A549 (cell line): ENCODE data around the gene IGF2BP1. TPM values are rescaled to one million over a fixed set of nuclear protein-coding genes. Genes with fewer than 3 reads are reported as not detected.

Source experiments
- ATAC-seq, 2 experiments: fragments of 200-7000 bp in 1 of 2; fragments of >200 bp in 1 of 2; cut with Nextera tagmentation in 1 of 2; cut with Tn5 transposase in 1 of 2; 3 replicates each; pipeline versions ENCODE4 v1.8.0 to v1.9.1; 2018 to 2020; ENCODE audit warnings: mild to moderate bottlenecking in 1 of 2, moderate library complexity in 1 of 2
- CTCF ChIA-PET: fragments of 300-600 bp; sonication (Branson Sonifier 250); formaldehyde crosslinking; extraction: SDS; loops from one replicate; lab custom pipeline; 2021; ENCODE audit warnings: antibody characterized with exemption, inconsistent platforms; lab: Yijun Ruan, JAX
- POLR2A ChIA-PET: fragments of 350-600 bp; formaldehyde crosslinking; extraction: SDS; loops from one replicate; lab custom pipeline; 2021; ENCODE audit warnings: antibody characterized with exemption, inconsistent platforms; lab: Yijun Ruan, JAX
- DNase-seq, 2 experiments: peaks; one replicate each; pipeline versions ENCODE4 v3.0.0 to v3.0.0-alpha.2; 2011 to 2016; ENCODE audit warnings: low read depth in 1 of 2, low spot score in 1 of 2
- FAIRE-seq: peaks from 2 replicates; lab custom pipeline; 2011; peaks lifted over from hg19 to GRCh38; lab: Jason Lieb, UNC
- H3K27ac ChIP-seq, 2 experiments: fragments of >200 bp; sonication (Bioruptor Twin); formaldehyde crosslinking; 3 replicates each; pipeline ENCODE4 v1.5.1; 2016 to 2017
- H3K4me1 ChIP-seq: fragments of >200 bp; sonication (Bioruptor Twin); formaldehyde crosslinking; 3 replicates; pipeline ENCODE4 v1.6.1; 2016
- H3K4me2 ChIP-seq: fragments of >200 bp; sonication (Bioruptor Twin); formaldehyde crosslinking; 3 replicates; pipeline ENCODE4 v1.6.1; 2016
- H3K4me3 ChIP-seq: fragments of >200 bp; sonication (Bioruptor Twin); formaldehyde crosslinking; 3 replicates; pipeline ENCODE4 v1.5.1; 2016
- H3K9me3 ChIP-seq: fragments of >200 bp; sonication (Bioruptor Twin); formaldehyde crosslinking; 3 replicates; pipeline ENCODE4 v1.6.1; 2016
- BHLHE40 ChIP-seq: IDR thresholded peaks from 2 replicates; pipeline ENCODE4 v1.6.1; 2012; ENCODE audit warnings: low read depth, low read length, inconsistent platforms
- CEBPB ChIP-seq, 2 experiments: fragments of >200 bp in 1 of 2; sonication (Bioruptor Twin) in 1 of 2; formaldehyde crosslinking in 1 of 2; IDR thresholded peaks; 2 replicates each; pipeline ENCODE4 v1.6.1; 2012 to 2016
- CHD2 ChIP-seq: fragments of 150-350 bp; IDR thresholded peaks from 2 replicates; pipeline ENCODE4 v1.6.1; 2014; ENCODE audit warnings: low read length; ENCODE audit not compliant: partially characterized antibody
- EHF ChIP-seq: fragments of 250-450 bp; sonication (Bioruptor Pico); IDR thresholded peaks from 2 replicates; pipeline ENCODE4 v1.5.0; 2020; ENCODE audit warnings: mild to moderate bottlenecking
- EHMT2 ChIP-seq: fragments of 200-600 bp; sonication (generic); IDR thresholded peaks from 2 replicates; pipeline ENCODE4 v1.6.1; 2016; ENCODE audit warnings: antibody characterized with exemption, low read depth, mild to moderate bottlenecking, moderate library complexity
- ESRRA ChIP-seq: fragments of 150-350 bp; IDR thresholded peaks from 2 replicates; pipeline ENCODE4 v1.6.1; 2014; ENCODE audit warnings: mild to moderate bottlenecking, low read length, borderline replicate concordance
- FOSB ChIP-seq: fragments of 250-450 bp; sonication (Bioruptor Pico); IDR thresholded peaks from 2 replicates; pipeline ENCODE4 v1.5.0; 2020; ENCODE audit warnings: mild to moderate bottlenecking, moderate library complexity
- FOSL2 ChIP-seq, 2 experiments: fragments of 450-650 bp in 1 of 2; fragments of >200 bp in 1 of 2; sonication (Bioruptor Twin) in 1 of 2; formaldehyde crosslinking; IDR thresholded peaks; 2 replicates each; pipeline versions ENCODE4 v1.5.0 to v1.6.1; 2016 to 2020; ENCODE audit warnings: mild to moderate bottlenecking in 1 of 2, moderate library complexity in 1 of 2
- FOXS1 ChIP-seq: fragments of 250-450 bp; sonication (Bioruptor Pico); IDR thresholded peaks from 2 replicates; pipeline ENCODE4 v1.5.0; 2020; ENCODE audit warnings: mild to moderate bottlenecking, moderate library complexity
- GATA3 ChIP-seq: IDR thresholded peaks from 2 replicates; pipeline ENCODE4 v1.6.1; 2012; ENCODE audit warnings: borderline replicate concordance
- HEYL ChIP-seq: fragments of 250-450 bp; sonication (Bioruptor Pico); IDR thresholded peaks from 2 replicates; pipeline ENCODE4 v1.8.0; 2021; ENCODE audit warnings: mild to moderate bottlenecking, moderate library complexity
- JUNB ChIP-seq: fragments of >200 bp; sonication (Bioruptor Twin); formaldehyde crosslinking; IDR thresholded peaks from 2 replicates; pipeline ENCODE4 v1.6.1; 2016
- MAZ ChIP-seq: fragments of 150-350 bp; IDR thresholded peaks from 2 replicates; pipeline ENCODE4 v1.6.1; 2014; ENCODE audit warnings: antibody characterized with exemption, low read depth, low read length, borderline replicate concordance
- NR3C1 ChIP-seq: fragments of >200 bp; sonication (Bioruptor Twin); formaldehyde crosslinking; IDR thresholded peaks from 3 replicates; pipeline ENCODE4 v1.6.1; 2017
- PHF8 ChIP-seq: fragments of 200-600 bp; sonication (generic); IDR thresholded peaks from 2 replicates; pipeline ENCODE4 v1.6.1; 2016; ENCODE audit warnings: low read depth, mild to moderate bottlenecking, antibody characterized with exemption, moderate library complexity, borderline replicate concordance
- RCOR1 ChIP-seq: fragments of 150-350 bp; IDR thresholded peaks from 2 replicates; pipeline ENCODE4 v1.6.1; 2014; ENCODE audit warnings: antibody characterized with exemption, low read length, low read depth
- RFX5 ChIP-seq: fragments of 450-650 bp; IDR thresholded peaks from 2 replicates; pipeline ENCODE4 v1.7.1; 2014; ENCODE audit warnings: antibody characterized with exemption, mild to moderate bottlenecking, moderate library complexity
- WGBS: methylation state at CpG from one replicate; pipeline ENCODE4 v1.1.6; 2017; ENCODE audit errors: missing lambda C conversion rate; 5-methylcytosine and 5-hydroxymethylcytosine counted together
- polyA plus RNA-seq, 4 experiments: library from polyadenylated mRNA; depleted of rRNA in 3 of 4; stranded (reverse); fragments of >200 nt; fragmentation: RNase III in 1 of 4; extraction: RNeasy Plus Mini Kit Qiagen cat#74134 plus additional on column Dnase treatment in 1 of 4; gene quantifications; 2 replicates in 3 of 4; 3 replicates in 1 of 4; pipeline ENCODE4 v1.2.3, GENCODE V29; 2011 to 2017
- TF ChIP-seq, protein P1 (sequence below): fragments of 250-450 bp; sonication (Bioruptor Pico); IDR thresholded peaks from 2 replicates; pipeline ENCODE4 v1.5.0; 2020; ENCODE audit warnings: low read depth, mild to moderate bottlenecking, moderate library complexity
- TF ChIP-seq, protein P2 (sequence below): fragments of >200 bp; sonication (Bioruptor Twin); formaldehyde crosslinking; IDR thresholded peaks from 3 replicates; pipeline ENCODE4 v1.6.1; 2016
- TF ChIP-seq, protein P3 (sequence below): fragments of 250-450 bp; sonication (Bioruptor Pico); IDR thresholded peaks from 2 replicates; pipeline ENCODE4 v1.5.0; 2021; ENCODE audit warnings: mild to moderate bottlenecking, moderate library complexity, borderline replicate concordance
- TF ChIP-seq, protein P4 (sequence below): fragments of 200-600 bp; sonication (generic); IDR thresholded peaks from 2 replicates; pipeline ENCODE4 v1.6.1; 2016; ENCODE audit warnings: antibody characterized with exemption, mild to moderate bottlenecking, moderate library complexity
- TF ChIP-seq, protein P5 (sequence below): IDR thresholded peaks from 2 replicates; pipeline ENCODE4 v1.6.1; 2012

IGF2BP1 gene
- polyA plus RNA-seq, 2 of the 4 experiments (the other 2 are of a cell fraction) = 26.2 to 40.3 TPM

DNA sequence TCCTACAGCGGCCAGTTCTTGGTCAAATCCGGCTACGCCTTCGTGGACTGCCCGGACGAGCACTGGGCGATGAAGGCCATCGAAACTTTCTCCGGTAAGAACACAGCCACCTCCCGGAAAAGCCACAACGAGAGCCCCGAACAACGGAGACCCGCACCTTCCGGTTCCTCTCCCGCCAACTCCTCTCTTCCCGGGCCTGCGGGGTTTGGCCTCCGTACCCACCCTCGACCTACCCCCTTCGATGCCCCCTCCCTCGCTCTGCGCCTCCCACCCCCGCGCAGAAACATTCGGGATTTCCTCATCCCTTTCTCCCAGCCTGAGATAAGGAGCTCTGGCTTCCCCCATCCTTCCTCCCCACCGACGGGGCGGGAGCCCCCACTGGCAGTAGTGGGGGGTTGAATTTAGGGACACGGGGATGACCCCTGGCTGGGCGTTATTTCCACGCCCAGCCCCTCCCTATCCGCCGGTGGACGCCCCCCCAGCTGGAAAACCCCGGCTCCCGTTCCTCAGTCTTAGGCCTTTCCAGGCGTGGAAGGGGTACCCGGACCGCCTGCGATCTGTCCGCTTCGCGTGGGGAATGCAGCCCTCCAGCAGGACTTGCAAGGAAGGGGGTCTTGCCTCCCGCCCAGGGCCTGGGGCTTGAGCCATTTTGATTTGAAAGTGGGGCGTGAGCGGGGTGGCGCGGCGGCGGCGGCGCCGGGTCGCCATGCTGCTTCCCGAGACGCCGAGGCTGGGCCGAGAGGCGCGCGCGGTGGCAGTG, 822 bp downstream of the IGF2BP1 start (continued):
- TF ChIP-seq RFX5 (no peak), CHD2 (no peak), PHF8 (peak; percentile 52), GATA3 (0 out of 2 replicates have a peak, but pooled peaks have one; percentile 14), FOXS1 (no peak), FOSB (CRISPR knock-in tag) (no peak), BHLHE40 (no peak), MAZ (no peak), ESRRA (no peak), CEBPB (IDR thresholded peaks at IDR 0.05) (peak in 1 of 2 experiments; percentile 10; a peak in 1 of 4 replicates), NR3C1 (no peak), EHF (CRISPR knock-in tag) (no peak), EHMT2 (no peak)
- TF ChIP-seq, protein P1, sequence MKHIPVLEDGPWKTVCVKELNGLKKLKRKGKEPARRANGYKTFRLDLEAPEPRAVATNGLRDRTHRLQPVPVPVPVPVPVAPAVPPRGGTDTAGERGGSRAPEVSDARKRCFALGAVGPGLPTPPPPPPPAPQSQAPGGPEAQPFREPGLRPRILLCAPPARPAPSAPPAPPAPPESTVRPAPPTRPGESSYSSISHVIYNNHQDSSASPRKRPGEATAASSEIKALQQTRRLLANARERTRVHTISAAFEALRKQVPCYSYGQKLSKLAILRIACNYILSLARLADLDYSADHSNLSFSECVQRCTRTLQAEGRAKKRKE (CRISPR knock-in tag) = no peak
- TF ChIP-seq, protein P2, sequence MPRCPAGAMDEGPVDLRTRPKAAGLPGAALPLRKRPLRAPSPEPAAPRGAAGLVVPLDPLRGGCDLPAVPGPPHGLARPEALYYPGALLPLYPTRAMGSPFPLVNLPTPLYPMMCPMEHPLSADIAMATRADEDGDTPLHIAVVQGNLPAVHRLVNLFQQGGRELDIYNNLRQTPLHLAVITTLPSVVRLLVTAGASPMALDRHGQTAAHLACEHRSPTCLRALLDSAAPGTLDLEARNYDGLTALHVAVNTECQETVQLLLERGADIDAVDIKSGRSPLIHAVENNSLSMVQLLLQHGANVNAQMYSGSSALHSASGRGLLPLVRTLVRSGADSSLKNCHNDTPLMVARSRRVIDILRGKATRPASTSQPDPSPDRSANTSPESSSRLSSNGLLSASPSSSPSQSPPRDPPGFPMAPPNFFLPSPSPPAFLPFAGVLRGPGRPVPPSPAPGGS = no peak
- TF ChIP-seq, protein P3, sequence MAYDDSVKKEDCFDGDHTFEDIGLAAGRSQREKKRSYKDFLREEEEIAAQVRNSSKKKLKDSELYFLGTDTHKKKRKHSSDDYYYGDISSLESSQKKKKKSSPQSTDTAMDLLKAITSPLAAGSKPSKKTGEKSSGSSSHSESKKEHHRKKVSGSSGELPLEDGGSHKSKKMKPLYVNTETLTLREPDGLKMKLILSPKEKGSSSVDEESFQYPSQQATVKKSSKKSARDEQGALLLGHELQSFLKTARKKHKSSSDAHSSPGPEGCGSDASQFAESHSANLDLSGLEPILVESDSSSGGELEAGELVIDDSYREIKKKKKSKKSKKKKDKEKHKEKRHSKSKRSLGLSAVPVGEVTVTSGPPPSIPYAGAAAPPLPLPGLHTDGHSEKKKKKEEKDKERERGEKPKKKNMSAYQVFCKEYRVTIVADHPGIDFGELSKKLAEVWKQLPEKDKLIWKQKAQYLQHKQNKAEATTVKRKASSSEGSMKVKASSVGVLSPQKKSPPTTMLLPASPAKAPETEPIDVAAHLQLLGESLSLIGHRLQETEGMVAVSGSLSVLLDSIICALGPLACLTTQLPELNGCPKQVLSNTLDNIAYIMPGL (CRISPR knock-in tag) = no peak

DNA sequence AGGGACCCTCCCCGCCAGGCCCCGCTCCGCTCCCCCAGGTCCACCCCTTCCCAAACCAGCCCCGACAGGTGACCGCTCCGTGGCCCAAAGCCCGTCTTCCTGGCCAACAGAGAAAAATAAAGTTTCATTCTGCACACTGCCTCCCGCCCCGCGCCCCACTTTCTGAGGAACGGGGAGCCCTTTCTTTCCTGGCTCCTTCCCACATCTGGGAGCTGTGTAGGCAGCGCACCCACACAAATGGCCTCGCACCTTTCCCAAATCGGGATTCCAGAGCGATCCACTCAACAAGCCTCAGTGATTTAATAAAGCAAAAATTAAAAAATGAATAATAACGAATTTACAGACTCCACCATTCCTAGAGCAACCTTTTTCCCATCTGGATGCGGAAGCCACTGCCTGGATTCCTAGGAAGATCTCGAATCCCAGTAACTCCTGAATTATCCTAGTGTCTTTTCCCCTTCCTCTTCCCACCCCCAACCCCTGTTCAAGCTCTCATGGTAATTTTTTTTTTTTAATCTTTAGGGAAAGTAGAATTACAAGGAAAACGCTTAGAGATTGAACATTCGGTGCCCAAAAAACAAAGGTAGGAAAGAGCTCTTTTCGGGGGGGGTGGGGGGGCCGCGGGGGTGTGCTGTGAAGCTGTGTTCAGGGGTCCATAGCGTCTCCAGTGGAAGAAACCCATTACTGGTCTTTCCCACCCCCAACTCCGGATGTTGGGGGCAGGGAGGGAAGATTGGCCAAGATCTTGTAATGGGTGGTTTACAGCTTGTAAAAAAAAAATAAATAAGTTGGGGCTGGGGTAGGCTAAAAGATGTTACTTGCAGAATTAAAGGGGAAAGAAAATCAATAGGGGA, 1.6 kb downstream of the IGF2BP1 start:
- Histone ChIP-seq H3K4me2 (peak overlapping the region; percentile 90), H3K9me3 (no peaks in the 10 kb centered on the region), H3K4me3 (peak overlapping the region; percentile 60), H3K4me1 (peaks cover 42% of the 10 kb centered on the region), H3K27ac (peak overlapping the region; percentile 93 to 97)
- no peak for ATAC-seq
- ChIA-PET POLR2A (interaction anchor here (0.6 to 9.1 kb wide), 13 partner anchors 7 to 298 kb away, joined by 3 to 156 read pairs (median 4); partner anchors contain the start of gene SNF8), CTCF (interaction anchor here (0.9 to 30.3 kb wide), 13 partner anchors 12 to 120 kb away, joined by 3 to 639 read pairs (median 4); partner anchors contain the start of genes ATP5MC1, GIP and SNF8)
- no peak for FAIRE-seq
- DNase-seq = peak in 1 of 2 experiments; percentile 51
- WGBS = 2% methylated on average over 17 of the region's 25 CpGs
- TF ChIP-seq, protein P2 = no peak
- TF ChIP-seq FOXS1 (no peak), CEBPB (IDR thresholded peaks at IDR 0.05) (peak in 1 of 2 experiments; percentile 71; a peak in 2 of 4 replicates), RCOR1 (no peak), EHF (CRISPR knock-in tag) (no peak), JUNB (no peak), CHD2 (peak; percentile 64), PHF8 (no peak), HEYL (CRISPR knock-in tag) (no peak), FOSL2 (IDR thresholded peaks at IDR 0.05) (no peak), FOSL2 (CRISPR knock-in tag; IDR thresholded peaks at IDR 0.05) (no peak)
- TF ChIP-seq, protein P4, sequence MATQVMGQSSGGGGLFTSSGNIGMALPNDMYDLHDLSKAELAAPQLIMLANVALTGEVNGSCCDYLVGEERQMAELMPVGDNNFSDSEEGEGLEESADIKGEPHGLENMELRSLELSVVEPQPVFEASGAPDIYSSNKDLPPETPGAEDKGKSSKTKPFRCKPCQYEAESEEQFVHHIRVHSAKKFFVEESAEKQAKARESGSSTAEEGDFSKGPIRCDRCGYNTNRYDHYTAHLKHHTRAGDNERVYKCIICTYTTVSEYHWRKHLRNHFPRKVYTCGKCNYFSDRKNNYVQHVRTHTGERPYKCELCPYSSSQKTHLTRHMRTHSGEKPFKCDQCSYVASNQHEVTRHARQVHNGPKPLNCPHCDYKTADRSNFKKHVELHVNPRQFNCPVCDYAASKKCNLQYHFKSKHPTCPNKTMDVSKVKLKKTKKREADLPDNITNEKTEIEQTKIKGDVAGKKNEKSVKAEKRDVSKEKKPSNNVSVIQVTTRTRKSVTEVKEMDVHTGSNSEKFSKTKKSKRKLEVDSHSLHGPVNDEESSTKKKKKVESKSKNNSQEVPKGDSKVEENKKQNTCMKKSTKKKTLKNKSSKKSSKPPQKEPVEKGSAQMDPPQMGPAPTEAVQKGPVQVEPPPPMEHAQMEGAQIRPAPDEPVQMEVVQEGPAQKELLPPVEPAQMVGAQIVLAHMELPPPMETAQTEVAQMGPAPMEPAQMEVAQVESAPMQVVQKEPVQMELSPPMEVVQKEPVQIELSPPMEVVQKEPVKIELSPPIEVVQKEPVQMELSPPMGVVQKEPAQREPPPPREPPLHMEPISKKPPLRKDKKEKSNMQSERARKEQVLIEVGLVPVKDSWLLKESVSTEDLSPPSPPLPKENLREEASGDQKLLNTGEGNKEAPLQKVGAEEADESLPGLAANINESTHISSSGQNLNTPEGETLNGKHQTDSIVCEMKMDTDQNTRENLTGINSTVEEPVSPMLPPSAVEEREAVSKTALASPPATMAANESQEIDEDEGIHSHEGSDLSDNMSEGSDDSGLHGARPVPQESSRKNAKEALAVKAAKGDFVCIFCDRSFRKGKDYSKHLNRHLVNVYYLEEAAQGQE = no peak
- TF ChIP-seq, protein P1 (CRISPR knock-in tag) = no peak
- TF ChIP-seq, protein P5, sequence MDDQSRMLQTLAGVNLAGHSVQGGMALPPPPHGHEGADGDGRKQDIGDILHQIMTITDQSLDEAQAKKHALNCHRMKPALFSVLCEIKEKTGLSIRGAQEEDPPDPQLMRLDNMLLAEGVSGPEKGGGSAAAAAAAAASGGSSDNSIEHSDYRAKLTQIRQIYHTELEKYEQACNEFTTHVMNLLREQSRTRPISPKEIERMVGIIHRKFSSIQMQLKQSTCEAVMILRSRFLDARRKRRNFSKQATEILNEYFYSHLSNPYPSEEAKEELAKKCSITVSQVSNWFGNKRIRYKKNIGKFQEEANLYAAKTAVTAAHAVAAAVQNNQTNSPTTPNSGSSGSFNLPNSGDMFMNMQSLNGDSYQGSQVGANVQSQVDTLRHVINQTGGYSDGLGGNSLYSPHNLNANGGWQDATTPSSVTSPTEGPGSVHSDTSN = no peak
